ENCODE measurements around the gene PHF24.
"Not testable (repeated sequence)": the region's sequence is repeated elsewhere in the genome, so short reads cannot be mapped to it uniquely, and the experiment has no call there.

Gene PHF24

GRCh38 chr9:34957492-34958410, at the start of gene PHF24:
Gene PHF24, plus strand, starts transcription at chr9:34958285. Its CDS starts 13,014 bp downstream, at chr9:34971299.
- no peak for DNase-seq

DNA sequence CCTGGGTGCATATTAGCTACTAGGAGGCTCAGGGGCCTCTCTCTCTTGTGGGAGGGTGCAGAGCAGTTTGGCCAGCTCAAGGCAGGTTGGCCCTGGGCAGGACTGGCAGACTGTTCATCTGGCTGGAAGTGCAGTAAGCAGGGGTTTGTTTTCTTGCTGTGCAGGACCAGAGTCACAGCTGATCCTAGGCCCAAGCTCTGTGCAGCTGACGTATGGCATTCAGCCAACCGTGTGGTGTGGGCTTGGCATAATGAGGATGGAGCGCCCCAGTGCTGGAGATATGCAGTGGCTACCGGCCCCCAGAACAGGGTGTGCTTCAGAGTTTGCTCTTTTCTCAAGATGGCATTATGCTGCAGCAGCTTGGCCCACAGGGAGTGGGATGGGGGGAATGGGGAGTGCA, 31.0 kb upstream of the PHF24 start:
- no peak for DNase-seq

- DNase-seq, result no peak
Observed at GRCh38 chr9:34928921-34929320, 29.2 kb upstream of the PHF24 start.

DNA sequence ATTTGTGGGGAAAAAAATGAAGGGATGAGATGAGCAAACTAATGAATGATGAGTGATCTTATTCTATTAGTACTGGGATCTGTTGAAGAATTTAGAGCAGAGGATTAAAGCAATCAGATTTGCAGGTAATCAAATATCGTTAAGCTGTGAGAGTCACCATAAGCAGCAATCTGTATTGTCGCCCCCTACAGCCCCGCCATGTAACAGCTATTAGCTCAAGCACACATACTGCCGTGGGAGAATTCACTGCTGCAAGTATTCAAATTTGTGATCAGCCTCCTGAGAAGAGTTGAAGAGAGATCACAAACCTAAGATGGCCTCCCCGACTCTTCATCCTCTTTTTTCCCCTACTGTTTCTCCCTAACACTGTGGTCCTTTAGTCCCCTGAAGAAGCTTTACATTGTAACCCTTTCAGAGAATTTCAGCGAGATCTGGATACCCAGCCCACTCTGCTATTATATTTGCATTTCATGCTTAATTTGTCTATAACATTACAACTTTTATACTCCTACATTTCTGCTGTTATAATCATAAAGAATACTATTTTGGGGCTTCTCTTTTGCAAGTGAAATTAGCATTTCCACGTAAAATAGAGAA, 28.5 kb upstream of the PHF24 start:
- peak; percentile 30 for DNase-seq

DNA sequence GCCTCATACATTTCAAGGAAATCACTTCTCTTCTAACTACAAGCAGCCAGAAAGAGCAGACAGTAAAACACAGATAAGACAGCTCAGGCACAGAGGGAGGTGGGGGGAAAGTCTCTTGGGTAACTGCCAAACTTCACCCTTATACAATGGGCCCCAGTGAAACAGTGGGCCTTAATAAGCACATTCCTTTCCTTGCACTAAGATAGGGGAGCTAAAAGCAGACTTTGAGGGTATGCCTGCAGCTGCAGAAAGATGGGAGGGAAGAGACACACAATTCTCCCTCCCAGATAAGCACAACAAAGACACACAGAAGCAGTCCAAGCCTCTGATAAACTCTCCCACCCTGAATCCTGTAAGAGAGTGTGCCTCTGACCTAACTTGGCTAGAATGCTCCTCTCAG, 18.1 kb upstream of the PHF24 start:
- not testable (repeated sequence) for DNase-seq

- DNase-seq, result no peak
Observed at GRCh38 chr9:34948451-34948850, 9.6 kb upstream of the PHF24 start.

DNA sequence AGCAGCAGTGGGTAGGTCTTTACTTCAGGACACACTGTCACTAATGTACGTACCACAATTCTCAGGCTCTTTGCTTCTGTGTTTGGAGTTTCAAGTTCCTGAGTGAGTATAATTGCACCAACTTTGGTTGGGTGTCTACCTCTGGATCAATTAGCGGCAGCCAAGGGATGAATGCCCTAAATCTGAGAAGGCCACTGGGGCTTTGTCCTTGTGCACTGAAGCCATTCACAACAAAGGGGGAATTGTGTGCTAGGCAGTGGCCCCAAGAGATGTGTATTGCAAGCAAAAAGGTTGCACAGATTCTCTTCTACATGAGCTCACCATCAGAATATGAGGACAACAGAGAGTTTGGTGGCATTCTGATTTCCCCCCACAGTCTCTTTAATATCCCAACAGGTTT, 3.9 kb upstream of the PHF24 start:
- DNase-seq, result no peak

- DNase-seq, result not testable (repeated sequence)
Observed at GRCh38 chr9:34956066-34956465, 2.0 kb upstream of the PHF24 start.

GRCh38 chr9:34956648-34957047, 1.4 kb upstream of the PHF24 start:
- DNase-seq, result no peak

DNA sequence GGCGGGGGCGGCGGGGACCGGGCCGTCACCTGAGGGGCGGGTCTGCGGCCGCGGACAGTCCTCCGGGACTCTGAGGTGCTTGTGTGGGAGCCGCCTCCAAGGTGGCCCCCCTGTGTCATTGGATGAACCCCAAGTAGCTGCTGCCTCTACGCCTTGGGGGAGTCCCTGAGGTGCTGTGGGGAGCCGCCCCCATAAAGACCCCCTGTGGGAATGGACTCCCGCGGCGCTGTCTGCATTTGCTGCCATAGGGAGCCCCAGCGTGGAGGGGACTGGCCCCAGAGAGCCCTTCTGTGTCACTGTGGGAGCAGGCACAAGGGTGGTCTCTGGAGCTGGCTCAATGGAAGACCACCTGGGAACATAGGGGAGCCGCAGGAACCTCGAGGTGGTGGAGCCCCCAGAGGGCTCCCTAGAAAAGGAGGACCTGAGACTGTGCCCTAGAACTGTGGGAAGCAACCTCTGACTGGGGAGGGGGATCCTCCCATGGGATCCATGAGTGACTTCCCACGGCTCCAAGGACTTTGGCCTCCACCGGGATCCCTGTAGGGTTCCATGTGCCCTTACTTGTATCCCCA, 412 bp downstream of the PHF24 start:
- DNase-seq, result no peak

DNA sequence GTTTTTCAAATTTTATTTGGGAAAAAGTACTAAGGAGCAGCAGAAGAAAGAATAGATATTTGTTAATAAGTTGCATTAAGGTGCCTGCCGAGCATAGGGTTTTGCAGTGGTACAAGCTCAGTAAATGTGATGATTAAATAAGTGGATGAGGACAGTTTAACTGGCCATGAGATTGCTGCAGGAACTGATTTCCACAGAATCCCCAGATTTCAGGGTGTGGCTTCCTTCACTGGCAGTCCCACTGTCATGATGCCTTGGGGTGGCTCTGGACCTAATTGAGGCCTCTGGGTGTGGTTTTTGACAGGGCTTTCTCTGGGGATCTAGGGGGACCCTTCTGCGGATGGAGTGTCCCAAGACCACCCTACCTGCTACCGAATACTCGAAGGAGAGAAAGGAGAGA, 1.4 kb downstream of the PHF24 start:
- DNase-seq, result no peak

- DNase-seq, result no peak
Observed at GRCh38 chr9:34961574-34962490, 3.7 kb downstream of the PHF24 start.

DNA sequence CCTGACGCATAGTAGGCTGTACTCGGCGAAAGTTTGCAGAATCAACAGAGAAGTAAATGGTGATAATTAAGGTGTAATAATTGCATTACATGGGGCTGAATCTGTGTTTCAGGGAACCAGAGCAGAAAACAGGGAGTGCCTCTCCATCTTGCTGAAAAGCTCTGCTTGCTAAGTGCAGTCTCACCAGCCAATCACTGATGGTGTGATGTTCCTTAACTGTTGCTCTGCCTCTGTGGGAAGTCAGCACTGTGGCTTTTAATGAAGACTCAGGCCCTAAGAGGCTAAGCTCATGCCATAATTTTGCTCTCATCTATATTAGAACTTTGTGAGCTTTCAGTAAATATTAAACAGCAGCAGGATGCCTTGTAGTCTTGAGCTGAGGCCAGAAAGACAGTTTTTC, 4.5 kb downstream of the PHF24 start:
- DNase-seq, result no peak

DNA sequence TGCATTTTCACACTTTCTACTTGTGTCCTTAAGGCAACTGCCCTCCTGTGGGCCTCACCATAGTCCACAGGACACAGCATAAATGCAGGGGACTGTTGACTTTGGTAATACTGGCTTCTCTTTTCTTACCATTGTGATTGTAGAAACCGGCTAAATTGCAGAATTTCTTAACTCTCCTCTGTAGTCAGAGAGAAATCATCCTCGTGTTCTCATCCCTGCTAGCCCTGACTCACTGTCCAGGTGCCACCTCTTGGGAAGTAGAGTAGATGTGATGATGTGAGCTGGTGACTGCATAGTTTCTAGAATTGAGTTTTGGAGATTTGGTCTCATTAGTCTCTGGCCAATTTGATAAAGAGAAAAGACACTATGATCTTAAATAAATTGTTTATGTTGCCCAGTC, 5.5 kb downstream of the PHF24 start:
- DNase-seq, result no peak

- DNase-seq, result no peak
Observed at GRCh38 chr9:34964458-34964857, 6.4 kb downstream of the PHF24 start.

GRCh38 chr9:34971146-34971811, 13.2 kb downstream of the PHF24 start:
- no peak for DNase-seq

GRCh38 chr9:34974664-34975063, 16.6 kb downstream of the PHF24 start:
- DNase-seq, result no peak

DNA sequence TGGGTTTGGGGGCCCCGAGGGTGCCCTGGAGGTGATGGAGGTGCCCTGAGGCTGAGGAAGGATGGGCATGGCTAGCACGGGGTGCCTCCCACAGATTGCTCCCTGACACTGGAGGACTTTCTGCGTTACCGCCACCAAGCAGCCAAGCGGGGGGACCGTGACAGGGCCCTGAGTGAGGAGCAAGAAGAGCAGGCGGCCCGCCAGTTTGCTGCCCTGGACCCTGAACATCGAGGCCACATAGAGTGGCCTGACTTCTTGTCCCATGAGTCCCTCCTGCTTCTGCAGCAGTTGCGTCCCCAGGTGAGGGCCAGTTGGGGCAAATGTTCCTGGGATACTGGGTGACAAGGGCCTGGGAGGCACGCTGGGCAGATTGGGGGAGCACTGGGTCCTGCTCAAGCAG, 18.4 kb downstream of the PHF24 start:
- no peak for DNase-seq

DNA sequence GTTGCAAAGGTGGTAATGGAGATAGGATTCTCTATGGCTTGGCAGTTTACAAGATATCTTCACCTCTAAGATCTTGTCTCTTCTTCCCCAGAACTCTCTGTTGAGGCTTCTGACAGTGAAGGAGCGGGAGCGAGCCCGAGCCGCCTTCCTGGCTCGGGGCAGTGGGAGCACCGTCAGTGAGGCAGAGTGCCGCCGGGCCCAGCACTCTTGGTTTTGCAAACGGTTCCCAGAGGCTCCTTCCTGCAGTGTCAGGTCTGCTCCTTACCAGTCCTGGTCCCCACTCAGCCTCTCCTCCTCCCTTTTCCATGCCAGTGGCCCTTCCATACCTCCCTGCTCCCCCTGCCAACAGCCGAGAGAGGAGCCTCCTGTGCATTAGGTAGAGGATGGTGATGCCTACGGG, 18.9 kb downstream of the PHF24 start:
- no peak for DNase-seq

- no peak for DNase-seq
Observed at GRCh38 chr9:34980181-34980761, 22.2 kb downstream of the PHF24 start.

- no peak for DNase-seq
Observed at GRCh38 chr9:34982361-34982760, 24.3 kb downstream of the PHF24 start.

DNA sequence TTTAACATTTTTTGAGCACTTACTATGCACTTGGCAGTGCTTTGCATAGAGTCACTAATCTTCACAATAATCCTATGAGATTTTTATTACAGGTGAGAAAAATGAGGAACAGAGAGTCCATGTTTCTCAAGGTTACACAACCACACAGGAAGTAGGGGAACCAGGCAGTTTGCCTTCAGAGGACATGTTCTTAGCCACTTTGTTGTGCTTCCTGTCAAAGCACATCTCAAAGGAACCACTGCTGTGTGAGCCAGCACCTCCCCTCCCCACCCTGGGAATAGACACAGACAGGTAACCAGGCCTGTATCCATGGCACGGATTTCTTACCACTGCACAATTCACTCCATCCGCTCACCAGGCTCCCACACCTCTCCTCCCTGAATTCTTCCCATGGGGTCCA, 25.1 kb downstream of the PHF24 start:
- no peak for DNase-seq

All from CD4-positive, alpha-beta T cell treated with Interleukin-4 for 4 hours (primary cell).